ENCODE data around the gene NAP1L1.
A peak's percentile ranks its signal among the peaks of the same experiment; 100 is the strongest.

Gene NAP1L1

DNA sequence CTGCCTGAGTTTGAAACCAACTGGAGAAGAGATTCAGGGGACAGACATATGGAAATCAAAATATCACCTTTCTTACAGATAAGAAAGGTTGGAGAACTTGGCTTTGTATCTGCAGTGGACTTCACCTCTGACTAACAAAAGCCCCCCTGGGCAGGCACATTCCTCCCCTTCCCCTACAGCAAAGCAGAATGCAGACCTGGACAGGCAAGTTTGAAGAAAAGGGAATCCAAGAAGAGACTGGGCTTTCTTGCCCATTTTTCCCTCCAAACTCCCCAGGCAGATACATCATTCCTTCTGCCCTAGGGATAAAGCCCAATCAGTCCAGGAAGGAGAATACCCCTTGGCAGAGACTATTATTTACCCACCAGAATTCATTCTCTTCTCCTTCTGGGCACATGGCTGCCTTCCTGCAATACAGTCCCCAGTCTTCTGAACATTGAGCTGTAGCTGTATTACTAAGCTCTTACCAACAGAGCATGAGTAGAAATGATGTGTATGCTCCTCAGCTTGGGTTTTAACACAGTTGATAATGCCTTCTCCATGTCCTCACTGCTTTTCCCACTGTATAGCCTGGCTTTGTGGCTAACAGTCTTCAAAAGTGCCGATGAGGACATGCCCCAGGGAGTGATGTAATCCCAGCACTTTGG, 17.4 kb upstream of the NAP1L1 start:
- TF ChIP-seq, protein P1, sequence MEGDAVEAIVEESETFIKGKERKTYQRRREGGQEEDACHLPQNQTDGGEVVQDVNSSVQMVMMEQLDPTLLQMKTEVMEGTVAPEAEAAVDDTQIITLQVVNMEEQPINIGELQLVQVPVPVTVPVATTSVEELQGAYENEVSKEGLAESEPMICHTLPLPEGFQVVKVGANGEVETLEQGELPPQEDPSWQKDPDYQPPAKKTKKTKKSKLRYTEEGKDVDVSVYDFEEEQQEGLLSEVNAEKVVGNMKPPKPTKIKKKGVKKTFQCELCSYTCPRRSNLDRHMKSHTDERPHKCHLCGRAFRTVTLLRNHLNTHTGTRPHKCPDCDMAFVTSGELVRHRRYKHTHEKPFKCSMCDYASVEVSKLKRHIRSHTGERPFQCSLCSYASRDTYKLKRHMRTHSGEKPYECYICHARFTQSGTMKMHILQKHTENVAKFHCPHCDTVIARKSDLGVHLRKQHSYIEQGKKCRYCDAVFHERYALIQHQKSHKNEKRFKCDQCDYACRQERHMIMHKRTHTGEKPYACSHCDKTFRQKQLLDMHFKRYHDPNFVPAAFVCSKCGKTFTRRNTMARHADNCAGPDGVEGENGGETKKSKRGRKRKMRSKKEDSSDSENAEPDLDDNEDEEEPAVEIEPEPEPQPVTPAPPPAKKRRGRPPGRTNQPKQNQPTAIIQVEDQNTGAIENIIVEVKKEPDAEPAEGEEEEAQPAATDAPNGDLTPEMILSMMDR (IDR thresholded peaks at IDR 0.05; ENCODE audit: extremely low read depth, missing control alignments) = no peak
- no peak for DNase-seq (ENCODE audit: low spot score)

DNA sequence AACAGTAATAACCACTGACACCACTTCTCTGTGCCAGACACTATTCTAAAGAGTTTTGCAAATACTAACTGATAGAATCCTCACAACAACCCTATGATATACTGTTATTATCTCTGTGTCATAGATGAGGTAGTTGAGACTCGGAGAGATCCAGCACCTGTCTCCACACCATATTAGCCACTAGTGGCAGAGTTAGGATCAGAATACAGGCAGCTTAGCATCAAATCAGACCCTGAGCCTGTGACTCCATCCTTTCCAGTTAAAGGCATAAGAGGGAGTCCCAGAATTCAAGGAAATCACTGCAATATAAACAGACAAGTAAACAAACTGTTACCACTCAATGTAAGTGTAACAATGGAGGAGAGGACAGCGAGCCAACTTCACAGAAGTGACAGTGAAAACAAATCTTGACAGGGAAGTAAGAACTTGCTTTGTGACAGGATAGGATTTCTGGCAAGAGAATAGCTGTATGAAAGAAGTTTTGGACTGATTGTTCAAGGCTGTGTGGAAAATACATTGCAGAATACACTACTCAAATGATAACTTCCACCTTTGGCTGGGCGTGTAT, 11.7 kb upstream of the NAP1L1 start:
- TF ChIP-seq, protein P1 (IDR thresholded peaks at IDR 0.05; ENCODE audit: extremely low read depth, missing control alignments) = no peak
- no peak for DNase-seq (ENCODE audit: low spot score)

DNA sequence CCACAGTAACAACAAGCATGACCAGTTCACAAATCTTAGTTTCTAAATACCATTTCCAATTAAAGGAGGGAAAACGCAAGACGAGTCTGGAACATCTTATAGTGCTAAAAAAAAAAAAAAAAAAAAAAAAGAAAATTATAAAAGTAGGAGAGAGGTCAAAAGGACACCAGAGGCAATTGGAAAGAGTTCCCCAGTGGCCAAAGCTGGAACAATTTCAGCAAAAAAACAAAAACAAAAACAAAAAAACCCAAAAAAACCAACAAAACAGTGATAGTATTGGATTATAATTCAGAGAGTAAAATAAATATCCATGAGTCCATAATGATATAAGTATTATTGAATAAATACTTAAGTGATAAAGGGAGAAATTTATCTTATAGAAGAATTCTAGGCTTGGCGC, 10.3 kb upstream of the NAP1L1 start:
- TF ChIP-seq, protein P1 (IDR thresholded peaks at IDR 0.05; ENCODE audit: extremely low read depth, missing control alignments) = no peak

DNA sequence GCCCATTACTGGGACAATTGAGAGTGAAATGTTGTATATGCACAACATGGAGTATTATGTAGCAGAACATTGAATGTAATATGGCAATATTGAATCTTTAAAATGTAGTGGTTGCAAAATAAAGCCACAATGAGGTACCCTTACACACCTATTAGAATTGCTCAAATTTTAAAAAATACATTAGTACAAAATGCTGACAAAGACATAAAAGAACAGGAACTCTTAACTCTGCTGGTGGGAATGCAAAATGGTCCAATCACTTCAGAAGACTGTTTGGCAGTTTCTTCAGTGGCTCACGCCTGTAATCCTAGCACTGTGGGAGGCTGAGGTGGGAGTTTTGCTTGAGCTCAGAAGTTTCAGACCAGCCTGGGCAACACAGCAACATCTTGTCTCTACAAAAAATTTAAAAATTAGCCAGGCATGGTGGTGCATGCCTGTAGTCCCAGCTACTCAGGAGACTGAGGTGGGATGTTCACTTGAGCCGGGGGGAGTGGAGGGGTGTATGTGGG, 6.8 kb upstream of the NAP1L1 start:
- DNase-seq (ENCODE audit: low spot score) = no peak

More for the DNA sequence above, 10.3 kb upstream of the NAP1L1 start:
- no peak for DNase-seq (ENCODE audit: low spot score)

DNA sequence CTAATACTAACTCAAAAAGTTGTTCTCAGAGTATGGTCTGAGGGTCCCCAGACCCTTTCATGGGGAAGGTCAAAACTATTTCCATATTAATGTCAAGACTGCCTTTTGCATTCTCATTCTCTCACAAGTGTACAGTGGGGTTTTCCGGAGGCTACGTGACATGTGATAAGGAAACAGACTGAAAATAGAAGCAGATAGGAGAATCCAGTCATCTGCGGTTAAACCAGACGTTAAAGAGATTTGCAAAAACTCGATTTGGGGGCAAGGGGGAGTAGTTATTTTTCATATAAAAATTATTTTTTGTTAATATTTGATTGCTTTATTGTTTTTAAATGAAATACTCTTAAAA, 1.0 kb upstream of the NAP1L1 start:
- peak; percentile 13 for DNase-seq (ENCODE audit: low spot score)
- TF ChIP-seq, protein P1 (IDR thresholded peaks at IDR 0.05; ENCODE audit: extremely low read depth, missing control alignments) = no peak

More for the DNA sequence above, 6.8 kb upstream of the NAP1L1 start:
- TF ChIP-seq, protein P1 (IDR thresholded peaks at IDR 0.05; ENCODE audit: extremely low read depth, missing control alignments) = no peak

- TF ChIP-seq, protein P1 (IDR thresholded peaks at IDR 0.05; ENCODE audit: extremely low read depth, missing control alignments) = peak; percentile 18
- no peak for DNase-seq (ENCODE audit: low spot score)
Observed at GRCh38 chr12:76084863-76085519, 506 bp upstream of the NAP1L1 start.

DNA sequence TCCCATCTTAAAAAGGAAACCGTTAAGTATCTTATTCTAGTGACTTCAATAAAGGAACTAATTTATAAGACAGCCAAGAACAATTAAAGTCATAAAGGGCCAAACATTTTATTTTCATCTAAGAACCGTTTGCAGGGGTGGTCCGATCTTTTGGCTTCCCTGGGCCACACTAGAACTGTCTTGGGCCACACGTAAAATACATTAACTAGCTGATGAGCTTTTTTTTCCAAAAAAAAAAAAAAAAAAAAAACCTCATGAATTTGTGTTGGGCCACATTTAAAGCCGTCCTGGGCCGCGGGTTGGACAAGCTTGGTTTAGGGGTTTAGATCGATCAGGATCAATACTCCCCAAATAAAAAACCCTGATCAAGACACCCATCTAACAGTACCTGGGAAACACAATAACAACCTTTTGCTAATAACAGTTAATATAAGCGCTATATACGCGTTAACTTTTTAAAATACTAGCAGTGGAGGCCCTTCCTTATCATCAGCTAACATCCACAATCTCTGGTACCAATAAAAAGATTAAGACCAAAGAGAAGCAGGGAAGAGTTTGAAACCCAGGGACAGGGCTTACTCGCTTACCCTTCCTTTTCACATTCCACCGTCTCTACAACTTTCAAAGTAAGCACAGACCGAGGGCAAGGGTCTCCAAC, 1.1 kb downstream of the NAP1L1 start:
- no peak for DNase-seq (ENCODE audit: low spot score)
- TF ChIP-seq, protein P1 (IDR thresholded peaks at IDR 0.05; ENCODE audit: extremely low read depth, missing control alignments) = no peak

All from GM20000 (cell line).